A549 (cell line): ENCODE results near the gene LAMC3. TPM values are rescaled to one million over a fixed set of nuclear protein-coding genes. Genes with fewer than 3 reads are reported as not detected.

Experiments used
- ATAC-seq, 2 experiments: fragments of 200-7000 bp in 1 of 2; fragments of >200 bp in 1 of 2; cut with Nextera tagmentation in 1 of 2; cut with Tn5 transposase in 1 of 2; 3 replicates each; pipeline versions ENCODE4 v1.8.0 to v1.9.1; 2018 to 2020; ENCODE audit warnings: mild to moderate bottlenecking in 1 of 2, moderate library complexity in 1 of 2
- CTCF ChIA-PET: fragments of 300-600 bp; sonication (Branson Sonifier 250); formaldehyde crosslinking; extraction: SDS; loops from one replicate; lab custom pipeline; 2021; ENCODE audit warnings: antibody characterized with exemption, inconsistent platforms; lab: Yijun Ruan, JAX
- POLR2A ChIA-PET: fragments of 350-600 bp; formaldehyde crosslinking; extraction: SDS; loops from one replicate; lab custom pipeline; 2021; ENCODE audit warnings: antibody characterized with exemption, inconsistent platforms; lab: Yijun Ruan, JAX
- DNase-seq, 2 experiments: peaks; one replicate each; pipeline versions ENCODE4 v3.0.0 to v3.0.0-alpha.2; 2011 to 2016; ENCODE audit warnings: low read depth in 1 of 2, low spot score in 1 of 2
- FAIRE-seq: peaks from 2 replicates; lab custom pipeline; 2011; peaks lifted over from hg19 to GRCh38; lab: Jason Lieb, UNC
- H3K27ac ChIP-seq, 2 experiments: fragments of >200 bp; sonication (Bioruptor Twin); formaldehyde crosslinking; 3 replicates each; pipeline ENCODE4 v1.5.1; 2016 to 2017
- H3K4me1 ChIP-seq: fragments of >200 bp; sonication (Bioruptor Twin); formaldehyde crosslinking; 3 replicates; pipeline ENCODE4 v1.6.1; 2016
- H3K4me2 ChIP-seq: fragments of >200 bp; sonication (Bioruptor Twin); formaldehyde crosslinking; 3 replicates; pipeline ENCODE4 v1.6.1; 2016
- H3K4me3 ChIP-seq: fragments of >200 bp; sonication (Bioruptor Twin); formaldehyde crosslinking; 3 replicates; pipeline ENCODE4 v1.5.1; 2016
- H3K9me3 ChIP-seq: fragments of >200 bp; sonication (Bioruptor Twin); formaldehyde crosslinking; 3 replicates; pipeline ENCODE4 v1.6.1; 2016
- CBX8 ChIP-seq: fragments of 200-600 bp; sonication (generic); IDR thresholded peaks from 2 replicates; pipeline ENCODE4 v1.6.1; 2016
- CHD2 ChIP-seq: fragments of 150-350 bp; IDR thresholded peaks from 2 replicates; pipeline ENCODE4 v1.6.1; 2014; ENCODE audit warnings: low read length; ENCODE audit not compliant: partially characterized antibody
- CHD4 ChIP-seq: fragments of 200-600 bp; sonication (generic); IDR thresholded peaks from 2 replicates; pipeline ENCODE4 v1.6.1; 2016; ENCODE audit warnings: antibody characterized with exemption, mild to moderate bottlenecking, borderline replicate concordance
- CTCF ChIP-seq: fragments of >200 bp; sonication (Bioruptor Twin); formaldehyde crosslinking; IDR thresholded peaks from 3 replicates; pipeline ENCODE4 v1.5.1; 2016
- EHMT2 ChIP-seq: fragments of 200-600 bp; sonication (generic); IDR thresholded peaks from 2 replicates; pipeline ENCODE4 v1.6.1; 2016; ENCODE audit warnings: antibody characterized with exemption, low read depth, mild to moderate bottlenecking, moderate library complexity
- ELK1 ChIP-seq: fragments of 150-350 bp; IDR thresholded peaks from 2 replicates; pipeline ENCODE4 v1.6.1; 2014; ENCODE audit warnings: low read depth, mild to moderate bottlenecking, low read length
- EP300 ChIP-seq, 2 experiments: fragments of >200 bp; sonication (Bioruptor Twin); formaldehyde crosslinking; IDR thresholded peaks; 2 replicates in 1 of 2; 3 replicates in 1 of 2; pipeline ENCODE4 v1.6.1; 2016 to 2017
- FOSB ChIP-seq: fragments of 250-450 bp; sonication (Bioruptor Pico); IDR thresholded peaks from 2 replicates; pipeline ENCODE4 v1.5.0; 2020; ENCODE audit warnings: mild to moderate bottlenecking, moderate library complexity
- FOSL2 ChIP-seq, 2 experiments: fragments of 450-650 bp in 1 of 2; fragments of >200 bp in 1 of 2; sonication (Bioruptor Twin) in 1 of 2; formaldehyde crosslinking; IDR thresholded peaks; 2 replicates each; pipeline versions ENCODE4 v1.5.0 to v1.6.1; 2016 to 2020; ENCODE audit warnings: mild to moderate bottlenecking in 1 of 2, moderate library complexity in 1 of 2
- HDAC2 ChIP-seq: fragments of 200-600 bp; sonication (generic); IDR thresholded peaks from 2 replicates; pipeline ENCODE4 v1.6.1; 2016
- HES2 ChIP-seq: fragments of >200 bp; sonication (Bioruptor Twin); formaldehyde crosslinking; IDR thresholded peaks from 2 replicates; pipeline ENCODE4 v1.6.1; 2016
- HEYL ChIP-seq: fragments of 250-450 bp; sonication (Bioruptor Pico); IDR thresholded peaks from 2 replicates; pipeline ENCODE4 v1.8.0; 2021; ENCODE audit warnings: mild to moderate bottlenecking, moderate library complexity
- HMGXB4 ChIP-seq: fragments of 250-450 bp; sonication (Bioruptor Pico); IDR thresholded peaks from 2 replicates; pipeline ENCODE4 v1.5.0; 2021; ENCODE audit warnings: mild to moderate bottlenecking, moderate library complexity, borderline replicate concordance
- JUN ChIP-seq, 2 experiments: fragments of >200 bp; sonication (Bioruptor Twin); formaldehyde crosslinking; IDR thresholded peaks; 2 replicates in 1 of 2; 3 replicates in 1 of 2; pipeline ENCODE4 v1.6.1; 2016 to 2017
- KDM1A ChIP-seq: fragments of 200-600 bp; sonication (generic); IDR thresholded peaks from 2 replicates; pipeline ENCODE4 v1.6.1; 2016; ENCODE audit warnings: low read depth, mild to moderate bottlenecking
- KDM5A ChIP-seq: fragments of 200-600 bp; sonication (generic); IDR thresholded peaks from 2 replicates; pipeline ENCODE4 v1.6.1; 2016; ENCODE audit warnings: antibody characterized with exemption, mild to moderate bottlenecking
- MAZ ChIP-seq: fragments of 150-350 bp; IDR thresholded peaks from 2 replicates; pipeline ENCODE4 v1.6.1; 2014; ENCODE audit warnings: antibody characterized with exemption, low read depth, low read length, borderline replicate concordance
- MYC ChIP-seq: IDR thresholded peaks from 2 replicates; pipeline ENCODE4 v1.6.1; 2012; ENCODE audit warnings: mild to moderate bottlenecking, inconsistent platforms, low read length, improper control_type of control experiment, borderline replicate concordance
- NFE2L2 ChIP-seq: fragments of 150-350 bp; conservative IDR thresholded peaks from 2 replicates; pipeline ENCODE4 v1.6.1; 2014; ENCODE audit warnings: low read length
- PBX3 ChIP-seq: IDR thresholded peaks from 2 replicates; pipeline ENCODE4 v1.6.1; 2012
- RAD21 ChIP-seq, 2 experiments: fragments of >200 bp in 1 of 2; sonication (Bioruptor Twin) in 1 of 2; formaldehyde crosslinking in 1 of 2; IDR thresholded peaks in 1 of 2; conservative IDR thresholded peaks in 1 of 2; 2 replicates in 1 of 2; 3 replicates in 1 of 2; pipeline ENCODE4 v1.6.1; 2012 to 2018; ENCODE audit warnings: inconsistent platforms in 1 of 2
- RCOR1 ChIP-seq: fragments of 150-350 bp; IDR thresholded peaks from 2 replicates; pipeline ENCODE4 v1.6.1; 2014; ENCODE audit warnings: antibody characterized with exemption, low read length, low read depth
- REST ChIP-seq: fragments of 200-600 bp; sonication (generic); IDR thresholded peaks from 2 replicates; pipeline ENCODE4 v1.6.1; 2016; ENCODE audit warnings: antibody characterized with exemption, mild to moderate bottlenecking, moderate library complexity
- SMC3 ChIP-seq: fragments of >200 bp; sonication (Bioruptor Twin); formaldehyde crosslinking; IDR thresholded peaks from 3 replicates; pipeline ENCODE4 v1.6.1; 2018; ENCODE audit warnings: inconsistent platforms
- TP53 ChIP-seq: fragments of 250-450 bp; sonication (Bioruptor Pico); IDR thresholded peaks from 2 replicates; pipeline ENCODE4 v1.5.0; 2021; ENCODE audit warnings: mild to moderate bottlenecking, moderate library complexity
- ZC3H11A ChIP-seq: fragments of 450-650 bp; IDR thresholded peaks from 2 replicates; pipeline ENCODE4 v1.6.1; 2014; ENCODE audit warnings: antibody characterized with exemption, mild to moderate bottlenecking
- ZNF302 ChIP-seq: fragments of 250-450 bp; sonication (Bioruptor Pico); IDR thresholded peaks from 2 replicates; pipeline ENCODE4 v1.9.0; 2021; ENCODE audit warnings: inconsistent platforms, mild to moderate bottlenecking, moderate library complexity
- WGBS: methylation state at CpG from one replicate; pipeline ENCODE4 v1.1.6; 2017; ENCODE audit errors: missing lambda C conversion rate; 5-methylcytosine and 5-hydroxymethylcytosine counted together
- polyA plus RNA-seq, 4 experiments: library from polyadenylated mRNA; depleted of rRNA in 3 of 4; stranded (reverse); fragments of >200 nt; fragmentation: RNase III in 1 of 4; extraction: RNeasy Plus Mini Kit Qiagen cat#74134 plus additional on column Dnase treatment in 1 of 4; gene quantifications; 2 replicates in 3 of 4; 3 replicates in 1 of 4; pipeline ENCODE4 v1.2.3, GENCODE V29; 2011 to 2017

Gene LAMC3
- polyA plus RNA-seq, 2 of the 4 experiments (the other 2 are of a cell fraction), result 1.0 to 1.5 TPM

- no peak for TF ChIP-seq ZNF302
- TF ChIP-seq TP53 (CRISPR knock-in tag), result no peak
- TF ChIP-seq EHMT2, result no peak
- TF ChIP-seq JUN (IDR thresholded peaks at IDR 0.05), result no peak
- no peak for TF ChIP-seq CHD2
- no peak for TF ChIP-seq ZC3H11A
- TF ChIP-seq HMGXB4 (CRISPR knock-in tag), result no peak
- no peak for TF ChIP-seq MYC
- TF ChIP-seq FOSL2 (IDR thresholded peaks at IDR 0.05), result no peak
- TF ChIP-seq FOSL2 (CRISPR knock-in tag; IDR thresholded peaks at IDR 0.05), result no peak
- no peak for TF ChIP-seq HEYL
- no peak for TF ChIP-seq CTCF
- TF ChIP-seq MAZ, result no peak
- FAIRE-seq, result no peak
- WGBS, result 68% methylated on average over 13 of the region's 16 CpGs
- DNase-seq, result no peak
- Histone ChIP-seq H3K9me3 (no peaks in the 10 kb centered on the region), H3K4me3 (no peak overlapping the region), H3K4me2 (no peak overlapping the region), H3K4me1 (no peaks in the 10 kb centered on the region), H3K27ac (no peak overlapping the region)
- ChIA-PET CTCF (no interaction called here), POLR2A (no interaction called here)
- ATAC-seq, result no peak
Observed at GRCh38 chr9:131072107-131072870, 63.3 kb downstream of the LAMC3 start.

GRCh38 chr9:131072871-131073237, 63.9 kb downstream of the LAMC3 start:
- Histone ChIP-seq H3K27ac (no peak overlapping the region), H3K9me3 (no peaks in the 10 kb centered on the region), H3K4me1 (no peaks in the 10 kb centered on the region), H3K4me3 (no peak overlapping the region), H3K4me2 (no peak overlapping the region)
- TF ChIP-seq RAD21 (conservative IDR thresholded peaks at IDR 0.05 in 1 of 2, IDR thresholded peaks at IDR 0.05 in 1 of 2) (no peak), PBX3 (no peak), RCOR1 (no peak), SMC3 (no peak), KDM1A (no peak), TP53 (CRISPR knock-in tag) (no peak), EP300 (IDR thresholded peaks at IDR 0.05) (no peak), KDM5A (no peak), ELK1 (no peak), NFE2L2 (no peak), FOSB (CRISPR knock-in tag) (no peak), CBX8 (no peak), REST (no peak), HES2 (no peak), CHD4 (no peak), HDAC2 (no peak), FOSL2 (IDR thresholded peaks at IDR 0.05) (no peak), FOSL2 (CRISPR knock-in tag; IDR thresholded peaks at IDR 0.05) (no peak)
- ATAC-seq, result no peak
- 81% methylated on average over 9 of the region's 9 CpGs for WGBS
- FAIRE-seq, result no peak
- no peak for DNase-seq
- POLR2A ChIA-PET, result no interaction called here
- CTCF ChIA-PET, result interaction anchor here (1.2 kb wide), 1 partner anchor 26 kb away, joined by 3 read pairs; no protein-coding TSS in a partner anchor
